Muscle of back (tissue), 13 donors: ENCODE data around the gene RNF151. TPM values are rescaled to one million over a fixed set of nuclear protein-coding genes. Genes with fewer than 3 reads are reported as not detected.
A peak's percentile ranks its signal among the peaks of the same experiment; 100 is the strongest.
"Not testable (repeated sequence)": the region's sequence is repeated elsewhere in the genome, so short reads cannot be mapped to it uniquely, and the experiment has no call there.

Experiments
- DNase-seq, 3 donors: peaks; one replicate each; pipeline versions ENCODE4 v3.0.0 to v3.0.0-alpha.2; 2013
- long read RNA-seq, 9 donors: transcript quantifications; one replicate each; lab custom pipeline, GENCODE V29; 2026
- polyA plus RNA-seq, 10 donors: library from polyadenylated mRNA; unstranded; fragments of 120-200 nt; gene quantifications; one replicate each; pipeline ENCODE4 v1.2.1, GENCODE V29; 2013; ENCODE audit not compliant: insufficient read length in 10 of 10

Gene RNF151
- not detected for polyA plus RNA-seq
- long read RNA-seq, donor 1, result 0 reads
- long read RNA-seq, donor 2, result 0 reads
- long read RNA-seq, donor 3, result 0 reads
- long read RNA-seq, donor 4, result 0 reads
- long read RNA-seq, donor 5, result 0 reads
- long read RNA-seq, donor 6, result 0 reads
- long read RNA-seq, donor 7, result 0 reads
- long read RNA-seq, donor 8, result 0 reads
- long read RNA-seq, donor 9, result 0 reads

GRCh38 chr16:1966460-1966859, at the start of gene RNF151:
TSS of gene RNF151 (plus strand) at chr16:1966856. CDS start at chr16:1966882, 26 bp downstream.
- DNase-seq, result no peak

GRCh38 chr16:1917056-1917664, 49.5 kb upstream of the RNF151 start:
- DNase-seq, result no peak

- no peak for DNase-seq
Observed at GRCh38 chr16:1917665-1918350, 48.8 kb upstream of the RNF151 start.

- no peak for DNase-seq
Observed at GRCh38 chr16:1918351-1919326, 48.0 kb upstream of the RNF151 start, which contains the start of gene HS3ST6. TSS of gene HS3ST6 (minus strand) at chr16:1918415. CDS start at chr16:1918323, 92 bp downstream.

- no peak for DNase-seq
Observed at GRCh38 chr16:1919327-1919998, 47.2 kb upstream of the RNF151 start.

GRCh38 chr16:1920122-1920521, 46.5 kb upstream of the RNF151 start:
- DNase-seq, result not testable (repeated sequence)

GRCh38 chr16:1920727-1921171, 45.9 kb upstream of the RNF151 start:
- DNase-seq, result no peak

- no peak for DNase-seq
Observed at GRCh38 chr16:1922357-1922756, 44.3 kb upstream of the RNF151 start.

- peak in 1 of 3 donors; percentile 63 for DNase-seq
Observed at GRCh38 chr16:1923299-1924034, 43.2 kb upstream of the RNF151 start.

- no peak for DNase-seq
Observed at GRCh38 chr16:1924095-1924494, 42.6 kb upstream of the RNF151 start.

GRCh38 chr16:1926271-1926670, 40.4 kb upstream of the RNF151 start:
- no peak for DNase-seq

- peak in 1 of 3 donors; percentile 63 for DNase-seq
Observed at GRCh38 chr16:1929105-1929504, 37.6 kb upstream of the RNF151 start.

- peak; percentile 81 to 94 (median 91) for DNase-seq
Observed at GRCh38 chr16:1929578-1930337, 36.9 kb upstream of the RNF151 start.

GRCh38 chr16:1930338-1930720, 36.3 kb upstream of the RNF151 start:
- no peak for DNase-seq

- no peak for DNase-seq
Observed at GRCh38 chr16:1932050-1933028, 34.3 kb upstream of the RNF151 start.

GRCh38 chr16:1933097-1933661, 33.5 kb upstream of the RNF151 start:
- DNase-seq, result no peak

- DNase-seq, result no peak
Observed at GRCh38 chr16:1936945-1937479, 29.6 kb upstream of the RNF151 start.

GRCh38 chr16:1938316-1938715, 28.3 kb upstream of the RNF151 start:
- DNase-seq, result no peak
